HEK293 (cell line): ENCODE measurements around the gene JOSD2.

Source experiments
- CTCF ChIA-PET: fragments of 350-600 bp; formaldehyde crosslinking; extraction: SDS; loops from one replicate; lab custom pipeline; 2021; ENCODE audit warnings: antibody characterized with exemption; lab: Yijun Ruan, JAX
- POLR2A ChIA-PET: fragments of 300-600 bp; formaldehyde crosslinking; extraction: SDS; loops from one replicate; lab custom pipeline; 2020; ENCODE audit warnings: antibody characterized with exemption, inconsistent platforms; lab: Yijun Ruan, JAX
- H3K27ac ChIP-seq: fragments of 200-500 bp; sonication (Bioruptor generic); 2 replicates; pipeline ENCODE4 v1.5.1; 2014; ENCODE audit warnings: low read depth, low read length, control low read depth, inconsistent platforms; ENCODE audit errors: extremely low read depth
- H3K36me3 ChIP-seq, 2 experiments: fragments of 200-500 bp in 1 of 2; sonication (Bioruptor generic) in 1 of 2; 1 replicate in 1 of 2; 2 replicates in 1 of 2; pipeline ENCODE4 v1.5.1; 2014 to 2017; ENCODE audit warnings: inconsistent platforms in 2 of 2, low read length in 2 of 2; ENCODE audit not compliant: control insufficient read depth in 2 of 2, insufficient read depth in 1 of 2
- H3K4me1 ChIP-seq: fragments of 200-500 bp; sonication (Bioruptor generic); 2 replicates; pipeline ENCODE4 v1.5.1; 2014; ENCODE audit warnings: mild to moderate bottlenecking, low read length, inconsistent platforms; ENCODE audit not compliant: control insufficient read depth, insufficient read depth
- H3K4me3 ChIP-seq: 2 replicates; pipeline ENCODE4 v1.5.1; 2011; ENCODE audit warnings: low read depth, mild to moderate bottlenecking, control low read depth, low read length, moderate library complexity
- H3K9me3 ChIP-seq: fragments of 200-500 bp; sonication (Bioruptor generic); 2 replicates; pipeline ENCODE4 v1.5.1; 2014; ENCODE audit warnings: low read depth, low read length, inconsistent platforms; ENCODE audit not compliant: control insufficient read depth, insufficient read depth
- IKZF3 ChIP-seq: fragments of 450-650 bp; IDR thresholded peaks from 2 replicates; pipeline ENCODE4 v1.5.0; 2018; ENCODE audit warnings: missing biosample characterization, mild to moderate bottlenecking, missing genetic modification characterization, moderate library complexity
- MZF1 ChIP-seq: fragments of 450-650 bp; formaldehyde crosslinking; IDR thresholded peaks from 2 replicates; pipeline ENCODE4 v1.5.1; 2017; ENCODE audit warnings: missing biosample characterization, missing genetic modification characterization, borderline replicate concordance
- PATZ1 ChIP-seq: fragments of 450-650 bp; formaldehyde crosslinking; IDR thresholded peaks from 2 replicates; pipeline ENCODE4 v1.5.1; 2016; ENCODE audit warnings: missing biosample characterization, missing genetic modification characterization
- ZBTB20 ChIP-seq: fragments of 450-650 bp; formaldehyde crosslinking; IDR thresholded peaks from 2 replicates; pipeline ENCODE4 v1.5.1; 2016; ENCODE audit warnings: missing biosample characterization, missing genetic modification characterization
- ZBTB44 ChIP-seq: fragments of 450-650 bp; IDR thresholded peaks from 2 replicates; pipeline ENCODE4 v1.5.1; 2018; ENCODE audit warnings: missing biosample characterization, mild to moderate bottlenecking, missing genetic modification characterization
- ZBTB8A ChIP-seq: fragments of 450-650 bp; formaldehyde crosslinking; IDR thresholded peaks from 2 replicates; pipeline ENCODE4 v1.5.1; 2016; ENCODE audit warnings: missing biosample characterization, missing genetic modification characterization
- ZEB2 ChIP-seq: fragments of 450-650 bp; formaldehyde crosslinking; IDR thresholded peaks from 2 replicates; pipeline ENCODE4 v1.5.1; 2016; ENCODE audit warnings: missing biosample characterization, missing genetic modification characterization
- ZFP37 ChIP-seq: fragments of 450-650 bp; formaldehyde crosslinking; IDR thresholded peaks from 2 replicates; pipeline ENCODE4 v1.5.1; 2016; ENCODE audit warnings: missing biosample characterization, missing genetic modification characterization
- ZNF148 ChIP-seq: fragments of 450-650 bp; formaldehyde crosslinking; IDR thresholded peaks from 2 replicates; pipeline ENCODE4 v1.5.0; 2017; ENCODE audit warnings: missing biosample characterization, missing genetic modification characterization, borderline replicate concordance
- ZNF169 ChIP-seq: fragments of 450-650 bp; formaldehyde crosslinking; IDR thresholded peaks from 2 replicates; pipeline ENCODE4 v1.5.1; 2016; ENCODE audit warnings: missing biosample characterization, missing genetic modification characterization
- ZNF202 ChIP-seq: fragments of 450-650 bp; formaldehyde crosslinking; IDR thresholded peaks from 2 replicates; pipeline ENCODE4 v1.5.1; 2016; ENCODE audit warnings: missing biosample characterization, missing genetic modification characterization, borderline replicate concordance
- ZNF214 ChIP-seq: fragments of 450-650 bp; formaldehyde crosslinking; IDR thresholded peaks from 2 replicates; pipeline ENCODE4 v1.5.1; 2017; ENCODE audit warnings: missing biosample characterization, mild to moderate bottlenecking, missing genetic modification characterization, borderline replicate concordance
- ZNF221 ChIP-seq: fragments of 450-650 bp; formaldehyde crosslinking; IDR thresholded peaks from 2 replicates; pipeline ENCODE4 v1.5.1; 2017; ENCODE audit warnings: missing biosample characterization, missing genetic modification characterization, borderline replicate concordance
- ZNF266 ChIP-seq: fragments of 450-650 bp; formaldehyde crosslinking; IDR thresholded peaks from 2 replicates; pipeline ENCODE4 v1.5.1; 2016; ENCODE audit warnings: missing biosample characterization, missing genetic modification characterization, low read depth
- ZNF302 ChIP-seq: fragments of 450-650 bp; formaldehyde crosslinking; IDR thresholded peaks from 2 replicates; pipeline ENCODE4 v1.5.1; 2016; ENCODE audit warnings: missing biosample characterization, missing genetic modification characterization, low read depth
- ZNF350 ChIP-seq: fragments of 450-650 bp; formaldehyde crosslinking; IDR thresholded peaks from 2 replicates; pipeline ENCODE4 v1.5.0; 2017; ENCODE audit warnings: missing biosample characterization, mild to moderate bottlenecking, missing genetic modification characterization
- ZNF366 ChIP-seq: fragments of 450-650 bp; formaldehyde crosslinking; conservative IDR thresholded peaks from 2 replicates; pipeline ENCODE4 v1.5.1; 2016; ENCODE audit warnings: missing biosample characterization, missing genetic modification characterization
- ZNF37A ChIP-seq: fragments of 450-650 bp; IDR thresholded peaks from 2 replicates; pipeline ENCODE4 v1.5.1; 2018; ENCODE audit warnings: missing biosample characterization, missing genetic modification characterization
- ZNF391 ChIP-seq: fragments of 450-650 bp; formaldehyde crosslinking; IDR thresholded peaks from 2 replicates; pipeline ENCODE4 v1.5.1; 2016; ENCODE audit warnings: low read depth, missing biosample characterization, missing genetic modification characterization, borderline replicate concordance
- ZNF404 ChIP-seq: fragments of 450-650 bp; formaldehyde crosslinking; IDR thresholded peaks from 2 replicates; pipeline ENCODE4 v1.5.1; 2017; ENCODE audit warnings: missing biosample characterization, missing genetic modification characterization
- ZNF473 ChIP-seq: fragments of 450-650 bp; formaldehyde crosslinking; IDR thresholded peaks from 2 replicates; pipeline ENCODE4 v1.5.1; 2017; ENCODE audit warnings: missing biosample characterization, missing genetic modification characterization
- ZNF521 ChIP-seq: fragments of 450-650 bp; formaldehyde crosslinking; IDR thresholded peaks from 2 replicates; pipeline ENCODE4 v1.5.1; 2017; ENCODE audit warnings: missing biosample characterization, mild to moderate bottlenecking, missing genetic modification characterization
- ZNF596 ChIP-seq: fragments of 450-650 bp; IDR thresholded peaks from 2 replicates; pipeline ENCODE4 v1.5.0; 2018; ENCODE audit warnings: missing biosample characterization, mild to moderate bottlenecking, missing genetic modification characterization, moderate library complexity
- ZNF645 ChIP-seq: fragments of 450-650 bp; formaldehyde crosslinking; IDR thresholded peaks from 2 replicates; pipeline ENCODE4; 2016; ENCODE audit warnings: missing biosample characterization, missing genetic modification characterization
- ZNF692 ChIP-seq: fragments of 450-650 bp; formaldehyde crosslinking; IDR thresholded peaks from 2 replicates; pipeline ENCODE4 v1.5.1; 2016; ENCODE audit warnings: missing biosample characterization, missing genetic modification characterization

JOSD2 gene

GRCh38 chr19:50500753-50501151 is 10.2 kb downstream of the JOSD2 start:
- H3K9me3 ChIP-seq = no peaks in the 10 kb centered on the region
- TF ChIP-seq ZNF391 (tag by site-specific recombination) = no peak
- ChIA-PET CTCF (interaction anchor here (0.5 to 2.3 kb wide), 4 partner anchors 14 to 65 kb away, joined by 3 to 8 read pairs (median 5); no protein-coding TSS in a partner anchor), POLR2A (interaction anchor here (0.7 to 1.0 kb wide), 2 partner anchors 10 kb away, joined by 3 to 4 read pairs; partner anchors contain the start of gene JOSD2)
- no peak overlapping the region for H3K27ac ChIP-seq
- H3K4me3 ChIP-seq = no peak overlapping the region
- peaks cover 7% of the 10 kb centered on the region for H3K4me1 ChIP-seq
- no peaks in the 10 kb centered on the region; a peak in 1 of 3 replicates for H3K36me3 ChIP-seq

GRCh38 chr19:50500060-50500752 is 10.8 kb downstream of the JOSD2 start:
- Histone ChIP-seq H3K4me3 (no peak overlapping the region), H3K36me3 (no peaks in the 10 kb centered on the region; a peak in 1 of 3 replicates), H3K4me1 (peaks cover 7% of the 10 kb centered on the region), H3K27ac (no peak overlapping the region), H3K9me3 (no peaks in the 10 kb centered on the region)
- POLR2A ChIA-PET = interaction anchor here (0.5 to 0.7 kb wide), 2 partner anchors 11 to 108 kb away, joined by 3 read pairs; partner anchors contain the start of gene JOSD2
- CTCF ChIA-PET = interaction anchor here (0.5 to 2.3 kb wide), 5 partner anchors 13 to 596 kb away, joined by 3 to 8 read pairs (median 3); no protein-coding TSS in a partner anchor
- TF ChIP-seq ZNF214 (no peak), ZNF473 (no peak), ZBTB44 (tag by site-specific recombination) (no peak), ZBTB20 (tag by site-specific recombination) (no peak), PATZ1 (tag by site-specific recombination) (peak; percentile 83), ZNF692 (tag by site-specific recombination) (no peak), MZF1 (tag by site-specific recombination) (no peak), ZNF645 (tag by site-specific recombination) (no peak), ZNF37A (no peak), IKZF3 (tag by site-specific recombination) (0 out of 2 replicates have a peak, but pooled peaks have one; percentile 14), ZBTB8A (no peak), ZNF366 (tag by site-specific recombination) (peak; percentile 95), ZNF596 (tag by site-specific recombination) (peak; percentile 97), ZNF169 (tag by site-specific recombination) (peak; percentile 96; the same call in 1 of the 2 replicates), ZNF221 (tag by site-specific recombination) (no peak), ZNF148 (tag by site-specific recombination) (no peak), ZNF350 (no peak), ZEB2 (tag by site-specific recombination) (peak; percentile 54; the same call in 1 of the 2 replicates), ZNF404 (no peak), ZNF521 (tag by site-specific recombination) (no peak), ZNF202 (tag by site-specific recombination) (peak; percentile 61; the same call in 1 of the 2 replicates), ZNF266 (tag by site-specific recombination) (no peak), ZFP37 (tag by site-specific recombination) (0 out of 2 replicates have a peak, but pooled peaks have one; percentile 19), ZNF302 (tag by site-specific recombination) (no peak)
